Measurements from ENCODE around the gene UQCC5.

Gene UQCC5

GRCh38 chr3:52515192-52515591 is 21.2 kb upstream of the UQCC5 start:
- Histone ChIP-seq H3K36me3 (replicated peaks) (no peaks in the 10 kb centered on the region), H3K27me3 (replicated peaks) (no peaks in the 10 kb centered on the region), H3K4me3 (ENCODE audit: low read depth, low read length) (no peak overlapping the region), H3K27ac (no peak overlapping the region)
- in situ Hi-C loops (cut with HindIII; ENCODE audit: low pct_ligation_motif_present, low sequenced_read_pairs), result no loop called here
- no peak for TF ChIP-seq CTCF (IDR thresholded peaks at IDR 0.05; ENCODE audit: low read depth, low read length, missing control alignments)
- no peak for DNase-seq

GRCh38 chr3:52516509-52517195 is 19.8 kb upstream of the UQCC5 start:
- H3K27me3 ChIP-seq (replicated peaks), result no peaks in the 10 kb centered on the region
- no peak overlapping the region for H3K4me3 ChIP-seq (ENCODE audit: low read depth, low read length)
- no peak overlapping the region for H3K27ac ChIP-seq
- in situ Hi-C loops (cut with HindIII; ENCODE audit: low pct_ligation_motif_present, low sequenced_read_pairs), result no loop called here
- no peak for DNase-seq
- H3K36me3 ChIP-seq (replicated peaks), result no peaks in the 10 kb centered on the region
- TF ChIP-seq CTCF (IDR thresholded peaks at IDR 0.05; ENCODE audit: low read depth, low read length, missing control alignments), result no peak

- DNase-seq, result no peak
- peak overlapping the region; percentile 17 for H3K4me3 ChIP-seq (ENCODE audit: low read depth, low read length)
- peak; percentile 15 for TF ChIP-seq CTCF (IDR thresholded peaks at IDR 0.05; ENCODE audit: low read depth, low read length, missing control alignments)
- no peak overlapping the region for H3K27ac ChIP-seq
- in situ Hi-C loops (cut with HindIII; ENCODE audit: low pct_ligation_motif_present, low sequenced_read_pairs), result no loop called here
- H3K36me3 ChIP-seq (replicated peaks), result no peaks in the 10 kb centered on the region
- no peaks in the 10 kb centered on the region for H3K27me3 ChIP-seq (replicated peaks)
Observed at GRCh38 chr3:52517796-52518722, 18.3 kb upstream of the UQCC5 start.

- Histone ChIP-seq H3K36me3 (replicated peaks) (peaks cover 2% of the 10 kb centered on the region), H3K27ac (no peak overlapping the region), H3K27me3 (replicated peaks) (no peaks in the 10 kb centered on the region), H3K4me3 (ENCODE audit: low read depth, low read length) (peak overlapping the region; percentile 32)
- TF ChIP-seq CTCF (IDR thresholded peaks at IDR 0.05; ENCODE audit: low read depth, low read length, missing control alignments), result no peak
- no peak for DNase-seq
- in situ Hi-C loops (cut with HindIII; ENCODE audit: low pct_ligation_motif_present, low sequenced_read_pairs), result no loop called here
Observed at GRCh38 chr3:52518723-52519444, 17.5 kb upstream of the UQCC5 start.

- H3K27me3 ChIP-seq (replicated peaks), result no peaks in the 10 kb centered on the region
- TF ChIP-seq CTCF (IDR thresholded peaks at IDR 0.05; ENCODE audit: low read depth, low read length, missing control alignments), result no peak
- in situ Hi-C loops (cut with HindIII; ENCODE audit: low pct_ligation_motif_present, low sequenced_read_pairs), result no loop called here
Observed at GRCh38 chr3:52519445-52520140, 16.8 kb upstream of the UQCC5 start.

More at GRCh38 chr3:52519445-52520140, 16.8 kb upstream of the UQCC5 start:
- H3K36me3 ChIP-seq (replicated peaks), result peaks cover 9% of the 10 kb centered on the region
- no peak overlapping the region for H3K27ac ChIP-seq
- DNase-seq, result no peak
- H3K4me3 ChIP-seq (ENCODE audit: low read depth, low read length), result no peak overlapping the region
